Measurements from ENCODE around the gene PLCD4. TPM values are rescaled to one million over a fixed set of nuclear protein-coding genes. Genes with fewer than 3 reads are reported as not detected.

PLCD4 gene
- total and polyA plus RNA-seq, 10 of the 15 experiments (the other 5 are each of a cell fraction or from before 2014, with no cell fraction given), result under 0.01 to 1.5 (median 0.23) TPM; not detected in 2

- 78% methylated on average over 5 of the region's 5 CpGs for WGBS (ENCODE audit: insufficient coverage, insufficient replicate concordance, low lambda C conversion rate, missing lambda C conversion rate)
- no peaks in the 10 kb centered on the region for H3K9me3 ChIP-seq (replicated peaks; ENCODE audit: control insufficient read depth, insufficient read depth, low read length)
- ChIA-PET CTCF (no interaction called here), RAD21 (ENCODE audit: unreplicated experiment) (no interaction called here), SMC1A (ENCODE audit: uncharacterized antibody, unreplicated experiment) (no interaction called here), POLR2A (interaction anchor here (0.6 kb wide), 1 partner anchor 409 kb away, joined by 6 read pairs; no protein-coding TSS in a partner anchor)
- H3K36me3 ChIP-seq (ENCODE audit: control insufficient read depth in 2 of 2, insufficient read depth in 2 of 2, low read length in 1 of 2), result peaks cover 14 to 18% of the 10 kb centered on the region in 2 experiments
- in situ Hi-C loops (cut with MboI) (no loop called here), intact Hi-C loops (cut with micrococcal nuclease; ENCODE audit: unreplicated experiment) (no loop called here)
- no peak for DNase-seq (ENCODE audit: low read depth, low spot score)
- no peak overlapping the region for H3K9ac ChIP-seq (ENCODE audit: control insufficient read depth, insufficient read depth, low read length)
- H4K20me1 ChIP-seq (ENCODE audit: control insufficient read depth, insufficient read depth), result no peaks in the 10 kb centered on the region
- no TSS peak for BruUV-seq (replicated peaks)
- H3K79me2 ChIP-seq (ENCODE audit: control insufficient read depth, insufficient read depth, low read length), result no peaks in the 10 kb centered on the region
- H2AFZ ChIP-seq (ENCODE audit: control insufficient read depth, low read depth, low read length), result no peak overlapping the region
- H3K4me3 ChIP-seq, result no peak overlapping the region
- no peak for FAIRE-seq
- no peaks in the 10 kb centered on the region for H3K4me1 ChIP-seq (ENCODE audit: control insufficient read depth, insufficient read depth, low read length)
- no peak overlapping the region for H3K27ac ChIP-seq (ENCODE audit: control insufficient read depth, insufficient read depth)
- no peak for TF ChIP-seq BRCA1 (IDR thresholded peaks at IDR 0.05; ENCODE audit: low read depth, low read length)
- TF ChIP-seq ZNF207 (IDR thresholded peaks at IDR 0.05; ENCODE audit: borderline replicate concordance), result no peak
- TF ChIP-seq NKRF (conservative IDR thresholded peaks at IDR 0.05), result no peak
- TF ChIP-seq RFX5 (IDR thresholded peaks at IDR 0.05; ENCODE audit: low read depth, low read length), result no peak
- no peak for TF ChIP-seq CBX3 (IDR thresholded peaks at IDR 0.05; ENCODE audit: borderline replicate concordance, low read depth)
- no peak for TF ChIP-seq POU2F2 (IDR thresholded peaks at IDR 0.05; ENCODE audit: borderline replicate concordance, low read depth, low read length)
- no peak for TF ChIP-seq BACH1 (IDR thresholded peaks at IDR 0.05; ENCODE audit: borderline replicate concordance)
- no peak for TF ChIP-seq RUNX3 (IDR thresholded peaks at IDR 0.05; ENCODE audit: low read length)
- no peak for TF ChIP-seq SUZ12 (IDR thresholded peaks at IDR 0.05; ENCODE audit: unreplicated experiment)
- no peak for TF ChIP-seq ESRRA (IDR thresholded peaks at IDR 0.05; ENCODE audit: low read length)
- TF ChIP-seq STAT1 (conservative IDR thresholded peaks at IDR 0.05), result no peak
- TF ChIP-seq TBL1XR1 (IDR thresholded peaks at IDR 0.05; ENCODE audit: low read depth, low read length), result no peak
- TF ChIP-seq KLF5 (IDR thresholded peaks at IDR 0.05; ENCODE audit: partially characterized antibody), result no peak
- TF ChIP-seq ZBED1 (IDR thresholded peaks at IDR 0.05; ENCODE audit: borderline replicate concordance), result no peak
- no peaks in the 10 kb centered on the region for H3K27me3 ChIP-seq (replicated peaks in 1 of 2; ENCODE audit: control insufficient read depth in 2 of 2, insufficient read depth in 2 of 2, low read length in 1 of 2)
- H3K4me2 ChIP-seq (ENCODE audit: control insufficient read depth, insufficient read depth), result no peak overlapping the region
- ATAC-seq, result no peak
These were observed 28.0 kb downstream of the PLCD4 start for GRCh38 chr2:218635719-218636118.

All from GM12878 (cell line).